AG04449 (cell line): Measurements from ENCODE around the gene CCDC183.

Source experiments
- CTCF ChIA-PET: fragments of 350-600 bp; formaldehyde crosslinking; extraction: SDS; loops from one replicate; lab custom pipeline; 2021; ENCODE audit warnings: antibody characterized with exemption; lab: Yijun Ruan, JAX
- POLR2A ChIA-PET: fragments of 400-600, 350-600 bp; formaldehyde crosslinking; extraction: SDS; loops from one replicate; lab custom pipeline; 2020; ENCODE audit warnings: antibody characterized with exemption, inconsistent platforms; lab: Yijun Ruan, JAX
- DNase-seq: peaks from one replicate; pipeline ENCODE4 v3.0.0-alpha.2; 2010; ENCODE audit warnings: low read depth, low spot score
- H3K4me3 ChIP-seq: 2 replicates; pipeline ENCODE4 v1.5.1; 2011; ENCODE audit warnings: low read depth, mild to moderate bottlenecking, control low read depth, low read length
- TF ChIP-seq, protein P1 (sequence below): IDR thresholded peaks from one replicate; pipeline ENCODE4 v1.5.1; 2011; ENCODE audit warnings: mild to moderate bottlenecking, moderate library complexity, low read length, control low read depth, inconsistent platforms; ENCODE audit not compliant: insufficient read depth; ENCODE audit errors: missing control alignments

CCDC183 gene

DNA sequence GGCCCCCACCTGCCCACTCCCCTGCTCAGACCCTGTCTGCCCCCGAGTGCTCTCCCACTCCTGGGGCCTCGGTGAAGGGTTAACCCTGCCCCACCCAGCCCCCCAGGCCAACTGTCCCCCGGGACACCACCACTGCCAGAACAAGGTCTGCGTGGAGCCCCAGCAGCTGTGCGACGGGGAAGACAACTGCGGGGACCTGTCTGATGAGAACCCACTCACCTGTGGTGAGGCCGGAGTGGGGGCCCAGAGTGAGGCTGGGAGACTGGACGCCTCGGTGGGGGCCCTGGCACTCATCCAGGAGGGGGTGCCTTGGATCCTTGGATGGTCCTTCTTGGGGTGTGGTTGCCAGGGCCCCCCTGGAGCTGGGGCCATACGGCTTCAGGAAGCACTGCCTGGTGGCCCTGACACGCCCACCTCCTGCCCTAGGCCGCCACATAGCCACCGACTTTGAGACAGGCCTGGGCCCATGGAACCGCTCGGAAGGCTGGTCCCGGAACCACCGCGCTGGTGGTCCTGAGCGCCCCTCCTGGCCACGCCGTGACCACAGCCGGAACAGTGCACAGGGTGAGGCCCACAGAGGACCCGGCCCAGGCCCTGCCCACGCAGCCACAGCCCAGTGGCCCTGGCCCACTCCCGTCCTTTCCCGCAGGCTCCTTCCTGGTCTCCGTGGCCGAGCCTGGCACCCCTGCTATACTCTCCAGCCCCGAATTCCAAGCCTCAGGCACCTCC is 58.1 kb downstream of the CCDC183 start:
- H3K4me3 ChIP-seq = no peak overlapping the region
- ChIA-PET CTCF (no interaction called here), POLR2A (no interaction called here)
- DNase-seq = no peak
- TF ChIP-seq, protein P1, sequence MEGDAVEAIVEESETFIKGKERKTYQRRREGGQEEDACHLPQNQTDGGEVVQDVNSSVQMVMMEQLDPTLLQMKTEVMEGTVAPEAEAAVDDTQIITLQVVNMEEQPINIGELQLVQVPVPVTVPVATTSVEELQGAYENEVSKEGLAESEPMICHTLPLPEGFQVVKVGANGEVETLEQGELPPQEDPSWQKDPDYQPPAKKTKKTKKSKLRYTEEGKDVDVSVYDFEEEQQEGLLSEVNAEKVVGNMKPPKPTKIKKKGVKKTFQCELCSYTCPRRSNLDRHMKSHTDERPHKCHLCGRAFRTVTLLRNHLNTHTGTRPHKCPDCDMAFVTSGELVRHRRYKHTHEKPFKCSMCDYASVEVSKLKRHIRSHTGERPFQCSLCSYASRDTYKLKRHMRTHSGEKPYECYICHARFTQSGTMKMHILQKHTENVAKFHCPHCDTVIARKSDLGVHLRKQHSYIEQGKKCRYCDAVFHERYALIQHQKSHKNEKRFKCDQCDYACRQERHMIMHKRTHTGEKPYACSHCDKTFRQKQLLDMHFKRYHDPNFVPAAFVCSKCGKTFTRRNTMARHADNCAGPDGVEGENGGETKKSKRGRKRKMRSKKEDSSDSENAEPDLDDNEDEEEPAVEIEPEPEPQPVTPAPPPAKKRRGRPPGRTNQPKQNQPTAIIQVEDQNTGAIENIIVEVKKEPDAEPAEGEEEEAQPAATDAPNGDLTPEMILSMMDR = no peak

DNA sequence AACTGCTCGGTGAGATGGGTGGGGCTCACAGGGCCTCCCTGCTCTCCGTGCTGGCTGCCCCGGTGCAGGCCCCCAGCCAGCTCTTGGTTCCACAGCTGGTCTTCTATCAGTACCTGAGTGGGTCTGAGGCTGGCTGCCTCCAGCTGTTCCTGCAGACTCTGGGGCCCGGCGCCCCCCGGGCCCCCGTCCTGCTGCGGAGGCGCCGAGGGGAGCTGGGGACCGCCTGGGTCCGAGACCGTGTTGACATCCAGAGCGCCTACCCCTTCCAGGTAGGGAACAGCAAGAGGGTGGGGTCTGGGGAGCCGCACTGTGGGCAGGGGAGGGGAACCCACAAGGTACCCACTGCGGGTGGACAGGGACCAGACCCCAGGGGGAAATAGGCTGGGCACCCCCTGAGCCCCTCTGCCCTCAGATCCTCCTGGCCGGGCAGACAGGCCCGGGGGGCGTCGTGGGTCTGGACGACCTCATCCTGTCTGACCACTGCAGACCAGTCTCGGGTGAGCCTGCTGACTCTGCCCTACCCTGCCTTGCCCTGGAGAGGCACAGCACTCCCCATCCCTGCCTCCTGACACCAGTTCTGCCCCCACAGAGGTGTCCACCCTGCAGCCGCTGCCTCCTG is 58.8 kb downstream of the CCDC183 start:
- H3K4me3 ChIP-seq = no peak overlapping the region
- ChIA-PET CTCF (no interaction called here), POLR2A (no interaction called here)
- no peak for DNase-seq
- TF ChIP-seq, protein P1 = no peak

DNA sequence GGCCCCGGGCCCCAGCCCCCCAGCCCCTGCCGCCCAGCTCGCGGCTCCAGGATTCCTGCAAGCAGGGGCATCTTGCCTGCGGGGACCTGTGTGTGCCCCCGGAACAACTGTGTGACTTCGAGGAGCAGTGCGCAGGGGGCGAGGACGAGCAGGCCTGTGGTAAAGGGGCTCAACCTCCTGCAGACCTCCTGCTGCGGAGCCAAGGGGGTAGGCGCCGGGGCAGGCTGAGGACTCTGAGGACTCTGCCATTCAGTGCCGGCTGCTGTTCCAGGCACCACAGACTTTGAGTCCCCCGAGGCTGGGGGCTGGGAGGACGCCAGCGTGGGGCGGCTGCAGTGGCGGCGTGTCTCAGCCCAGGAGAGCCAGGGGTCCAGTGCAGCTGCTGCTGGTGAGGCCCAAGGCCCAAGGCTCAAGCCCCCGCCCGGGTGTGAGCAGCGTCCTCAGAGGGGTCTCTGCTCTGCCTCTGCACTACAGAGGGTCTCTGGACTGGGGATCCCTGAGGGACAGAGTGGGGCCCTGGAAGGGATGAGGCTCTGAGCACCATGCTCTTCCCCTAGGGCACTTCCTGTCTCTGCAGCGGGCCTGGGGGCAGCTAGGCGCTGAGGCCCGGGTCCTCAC is 59.4 kb downstream of the CCDC183 start:
- TF ChIP-seq, protein P1 = no peak
- no peak for DNase-seq
- ChIA-PET POLR2A (interaction anchor here (1.0 kb wide), 1 partner anchor 140 kb away, joined by 3 read pairs; the partner anchor contains the start of gene CLIC3), CTCF (interaction anchor here (1.1 kb wide), 1 partner anchor 174 kb away, joined by 4 read pairs; no protein-coding TSS in a partner anchor)
- H3K4me3 ChIP-seq = no peak overlapping the region

DNA sequence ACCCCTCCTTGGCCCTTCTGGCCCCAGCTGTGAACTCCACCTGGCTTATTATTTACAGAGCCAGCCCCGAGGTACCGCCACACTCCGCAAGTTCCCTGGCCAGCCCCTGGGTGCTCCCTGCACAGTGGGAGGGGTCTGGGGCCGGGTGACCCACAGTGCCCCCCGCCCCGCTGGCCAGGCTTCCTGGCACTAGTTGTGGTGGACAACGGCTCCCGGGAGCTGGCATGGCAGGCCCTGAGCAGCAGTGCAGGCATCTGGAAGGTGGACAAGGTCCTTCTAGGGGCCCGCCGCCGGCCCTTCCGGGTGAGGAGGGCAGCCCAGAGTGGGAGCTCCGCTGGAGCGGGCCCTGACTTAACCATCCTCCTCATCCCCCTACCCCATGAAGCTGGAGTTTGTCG is 59.9 kb downstream of the CCDC183 start:
- POLR2A ChIA-PET = interaction anchor here (1.0 kb wide), 1 partner anchor 140 kb away, joined by 3 read pairs; the partner anchor contains the start of gene CLIC3
- TF ChIP-seq, protein P1 = no peak
- CTCF ChIA-PET = interaction anchor here (1.1 kb wide), 2 partner anchors 26 to 173 kb away, joined by 3 to 4 read pairs; no protein-coding TSS in a partner anchor
- H3K4me3 ChIP-seq = no peak overlapping the region
- no peak for DNase-seq

DNA sequence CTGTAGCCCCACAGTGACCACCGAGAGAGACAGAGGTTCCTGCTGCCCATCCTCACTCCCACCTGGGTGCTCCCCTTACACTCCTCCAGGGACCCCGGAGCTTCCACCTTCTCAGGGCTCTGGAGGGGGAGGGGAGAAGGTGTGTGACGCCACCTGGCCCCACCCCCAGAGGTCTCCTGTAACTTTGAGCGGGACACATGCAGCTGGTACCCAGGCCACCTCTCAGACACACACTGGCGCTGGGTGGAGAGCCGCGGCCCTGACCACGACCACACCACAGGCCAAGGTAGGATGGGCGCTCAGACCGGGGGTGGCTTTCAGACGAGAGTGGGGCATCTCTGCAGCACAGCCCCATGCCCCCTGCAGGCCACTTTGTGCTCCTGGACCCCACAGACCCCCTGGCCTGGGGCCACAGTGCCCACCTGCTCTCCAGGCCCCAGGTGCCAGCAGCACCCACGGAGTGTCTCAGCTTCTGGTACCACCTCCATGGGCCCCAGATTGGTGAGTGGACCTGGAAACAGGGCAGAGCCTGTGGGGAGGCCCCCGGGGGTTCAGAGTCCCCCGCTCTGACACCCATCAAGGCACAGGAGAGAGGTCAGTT is 60.5 kb downstream of the CCDC183 start:
- no peak for DNase-seq
- ChIA-PET POLR2A (interaction anchor here (0.9 to 1.0 kb wide), 2 partner anchors 87 to 139 kb away, joined by 3 read pairs; partner anchors contain the start of gene CLIC3), CTCF (interaction anchor here (0.6 to 1.1 kb wide), 3 partner anchors 26 to 173 kb away, joined by 3 to 4 read pairs (median 3); no protein-coding TSS in a partner anchor)
- TF ChIP-seq, protein P1 = no peak
- H3K4me3 ChIP-seq = no peak overlapping the region
